ENCODE data around the gene DOP1A.

The DOP1A gene

GRCh38 chr6:83198486-83199172 is 131.2 kb downstream of the DOP1A start:
- DNase-seq (ENCODE audit: low read depth in 2 of 2), result no peak

DNA sequence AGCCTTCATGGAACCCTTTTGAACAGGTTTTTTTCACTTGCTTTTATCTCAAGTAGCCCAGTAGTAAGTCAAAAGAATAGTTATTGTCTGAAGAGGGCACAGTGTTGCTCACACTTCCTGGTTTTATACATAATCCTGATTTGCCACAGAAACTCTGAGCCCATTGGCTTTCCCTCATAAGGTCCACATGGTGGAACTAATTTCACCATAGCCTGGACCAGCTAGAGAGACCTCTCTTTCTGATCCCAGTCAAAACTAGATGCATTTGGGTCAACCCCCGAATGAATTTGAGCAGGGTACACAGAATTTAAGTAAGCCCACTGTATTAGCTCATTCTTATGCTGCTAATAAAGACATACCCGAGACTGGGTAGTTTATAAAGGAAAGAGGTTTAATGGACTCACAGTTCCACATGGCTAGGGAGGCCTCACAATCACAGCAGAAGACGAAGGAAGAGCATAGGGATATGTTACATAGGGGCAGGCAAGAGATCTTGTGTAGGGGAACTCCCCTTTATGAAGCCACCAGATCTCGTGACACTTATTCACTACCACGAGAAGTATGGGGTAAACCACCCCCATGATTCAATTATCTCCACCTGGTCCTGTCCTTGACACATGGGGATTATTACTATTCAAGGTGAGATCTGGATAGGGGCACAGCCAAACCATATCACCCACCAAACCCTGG is 131.8 kb downstream of the DOP1A start:
- no peak for DNase-seq (ENCODE audit: low read depth in 2 of 2)

DNA sequence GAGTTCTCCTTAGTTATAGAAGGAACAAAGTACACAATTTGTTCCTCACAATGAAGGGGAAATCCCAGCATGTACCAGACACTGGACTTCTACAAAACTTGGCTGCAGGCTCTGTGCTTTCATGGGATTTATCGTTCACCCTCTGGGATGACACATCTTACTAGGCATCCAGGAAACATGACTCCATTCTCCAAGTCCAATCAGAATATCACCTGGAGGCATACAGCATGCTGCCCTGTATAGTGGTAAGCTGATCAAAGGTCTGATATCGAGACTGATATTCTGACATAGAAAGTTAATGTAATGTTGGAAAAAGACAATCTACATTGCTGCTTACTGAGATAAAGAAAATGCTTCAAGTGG is 132.4 kb downstream of the DOP1A start:
- no peak for DNase-seq (ENCODE audit: low read depth in 2 of 2)

DNA sequence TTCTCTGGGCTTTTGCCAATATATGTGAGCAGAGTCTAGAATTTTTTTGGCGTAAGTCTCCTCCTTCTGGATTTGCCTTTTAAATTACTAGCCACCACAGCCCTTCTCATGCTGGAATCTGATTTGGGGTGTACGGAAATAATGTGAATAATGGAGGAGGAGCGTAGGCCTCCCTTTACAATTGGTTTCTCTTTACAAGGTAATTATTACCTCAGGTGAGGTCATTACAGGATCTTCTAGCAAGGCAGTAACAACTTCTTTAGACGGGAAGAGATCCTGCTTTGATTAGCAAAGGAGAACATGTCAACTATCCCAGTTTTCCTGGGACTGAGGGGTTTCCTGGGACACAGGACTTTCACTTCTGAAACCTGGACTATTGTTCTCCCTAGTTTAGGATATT is 134.6 kb downstream of the DOP1A start:
- no peak for DNase-seq (ENCODE audit: low read depth in 2 of 2)

GRCh38 chr6:83215131-83216047 is 147.9 kb downstream of the DOP1A start:
- DNase-seq (ENCODE audit: low read depth in 2 of 2), result peak; percentile 56 to 59

DNA sequence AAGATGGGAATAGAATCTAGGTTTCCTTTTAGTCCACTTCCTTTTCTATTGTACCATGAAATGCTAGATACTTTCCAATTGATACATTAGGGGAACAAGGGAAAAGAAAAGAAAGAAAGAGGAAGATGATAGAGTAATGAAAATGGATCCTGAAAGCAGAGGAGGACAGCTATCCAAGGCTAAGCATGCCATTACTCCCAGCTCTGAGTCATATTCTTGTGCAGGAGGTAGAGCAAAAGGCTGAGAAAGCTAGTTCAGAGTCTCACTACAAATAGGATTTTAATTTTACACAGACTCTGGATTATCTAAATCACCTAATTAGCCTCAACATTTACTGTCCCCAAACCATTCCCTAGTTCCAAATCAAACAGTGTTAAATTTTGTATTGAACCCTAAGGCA is 149.3 kb downstream of the DOP1A start:
- DNase-seq (ENCODE audit: low read depth in 2 of 2), result no peak
